ENCODE measurements around the gene RNF167. TPM values are rescaled to one million over a fixed set of nuclear protein-coding genes. Genes with fewer than 3 reads are reported as not detected.

Gene RNF167
- total and polyA plus RNA-seq, 2 of the 8 experiments (the other 6 are each of a cell fraction or from before 2014, with no cell fraction given) = 140 to 281 TPM

Small RNAs within 50 kb of the gene (microRNA-seq; reads per million reads assigned to microRNA genes)
- gene MIR6864 (ENCODE audit: borderline microRNAs expressed in 2 of 2, borderline number of aligned reads in 2 of 2, borderline replicate concordance in 1 of 2) (0 reads per million in 2 experiments), gene MIR6865 (ENCODE audit: borderline microRNAs expressed in 2 of 2, borderline number of aligned reads in 2 of 2, borderline replicate concordance in 1 of 2) (0 reads per million in 2 experiments)

Small RNAs within 50 kb of the gene (small RNA-seq; reads per million reads assigned to genes)
- gene MIR6864 (ENCODE audit: insufficient read depth) = not detected
- not detected for gene MIR6865 (ENCODE audit: insufficient read depth)

Other genes with a start within 250 kb of the RNF167 start
- gene PELP1, start 236.1 kb upstream of the RNF167 start, total RNA-seq (2021; fragmentation: NEBNext Ultra II Directional; extraction: Animal tissue kit (Norgen Biotek cat#: 25700)) = 184 and 185 TPM in 2 replicates
- 75.6 and 160 TPM in 2 replicates for gene PELP1, start 236.1 kb upstream of the RNF167 start, polyA plus RNA-seq (2011; rRNA removed)
- 95.6 and 101 TPM in 2 replicates for gene ARRB2, start 229.6 kb upstream of the RNF167 start, total RNA-seq (2021; fragmentation: NEBNext Ultra II Directional; extraction: Animal tissue kit (Norgen Biotek cat#: 25700))
- gene ARRB2, start 229.6 kb upstream of the RNF167 start, polyA plus RNA-seq (2011; rRNA removed) = 72.4 and 96.0 TPM in 2 replicates
- gene MED11, start 208.8 kb upstream of the RNF167 start, total RNA-seq (2021; fragmentation: NEBNext Ultra II Directional; extraction: Animal tissue kit (Norgen Biotek cat#: 25700)) = 18.8 and 21.6 TPM in 2 replicates
- gene MED11, start 208.8 kb upstream of the RNF167 start, polyA plus RNA-seq (2011; rRNA removed) = 36.0 and 40.0 TPM in 2 replicates
- gene ZMYND15, start 200.4 kb upstream of the RNF167 start, total RNA-seq (2021; fragmentation: NEBNext Ultra II Directional; extraction: Animal tissue kit (Norgen Biotek cat#: 25700)) = 0.48 and 0.58 TPM in 2 replicates
- 0.53 and 0.86 TPM in 2 replicates for gene ZMYND15, start 200.4 kb upstream of the RNF167 start, polyA plus RNA-seq (2011; rRNA removed)
- gene CXCL16, start 200.3 kb upstream of the RNF167 start, total RNA-seq (2021; fragmentation: NEBNext Ultra II Directional; extraction: Animal tissue kit (Norgen Biotek cat#: 25700)) = 3.5 and 3.9 TPM in 2 replicates
- gene CXCL16, start 200.3 kb upstream of the RNF167 start, polyA plus RNA-seq (2011; rRNA removed) = 4.8 and 5.2 TPM in 2 replicates
- gene TM4SF5, start 168.4 kb upstream of the RNF167 start, total RNA-seq (2021; fragmentation: NEBNext Ultra II Directional; extraction: Animal tissue kit (Norgen Biotek cat#: 25700)) = not detected in 2 replicates
- not detected in 2 replicates for gene TM4SF5, start 168.4 kb upstream of the RNF167 start, polyA plus RNA-seq (2011; rRNA removed)
- not detected in 2 replicates for gene VMO1, start 153.9 kb upstream of the RNF167 start, total RNA-seq (2021; fragmentation: NEBNext Ultra II Directional; extraction: Animal tissue kit (Norgen Biotek cat#: 25700))
- gene VMO1, start 153.9 kb upstream of the RNF167 start, polyA plus RNA-seq (2011; rRNA removed) = 0.30 and 0.78 TPM in 2 replicates
- gene GLTPD2, start 151.3 kb upstream of the RNF167 start, total RNA-seq (2021; fragmentation: NEBNext Ultra II Directional; extraction: Animal tissue kit (Norgen Biotek cat#: 25700)) = not detected in 2 replicates
- gene GLTPD2, start 151.3 kb upstream of the RNF167 start, polyA plus RNA-seq (2011; rRNA removed) = 0.06 TPM in 1 of 2 replicates, not detected in the other
- 264 and 278 TPM in 2 replicates for gene PSMB6, start 144.1 kb upstream of the RNF167 start, total RNA-seq (2021; fragmentation: NEBNext Ultra II Directional; extraction: Animal tissue kit (Norgen Biotek cat#: 25700))
- 635 and 737 TPM in 2 replicates for gene PSMB6, start 144.1 kb upstream of the RNF167 start, polyA plus RNA-seq (2011; rRNA removed)
- 48.4 and 53.0 TPM in 2 replicates for gene PLD2, start 133.1 kb upstream of the RNF167 start, total RNA-seq (2021; fragmentation: NEBNext Ultra II Directional; extraction: Animal tissue kit (Norgen Biotek cat#: 25700))
- 44.3 and 59.8 TPM in 2 replicates for gene PLD2, start 133.1 kb upstream of the RNF167 start, polyA plus RNA-seq (2011; rRNA removed)
- 74.4 and 77.7 TPM in 2 replicates for gene MINK1, start 106.9 kb upstream of the RNF167 start, total RNA-seq (2021; fragmentation: NEBNext Ultra II Directional; extraction: Animal tissue kit (Norgen Biotek cat#: 25700))
- 26.9 and 44.8 TPM in 2 replicates for gene MINK1, start 106.9 kb upstream of the RNF167 start, polyA plus RNA-seq (2011; rRNA removed)
- gene C17orf107, start 40.7 kb upstream of the RNF167 start, total RNA-seq (2021; fragmentation: NEBNext Ultra II Directional; extraction: Animal tissue kit (Norgen Biotek cat#: 25700)) = 0.38 and 0.39 TPM in 2 replicates
- gene C17orf107, start 40.7 kb upstream of the RNF167 start, polyA plus RNA-seq (2011; rRNA removed) = 0.45 and 0.67 TPM in 2 replicates
- gene CHRNE, start 37.2 kb upstream of the RNF167 start, total RNA-seq (2021; fragmentation: NEBNext Ultra II Directional; extraction: Animal tissue kit (Norgen Biotek cat#: 25700)) = 0.15 and 0.40 TPM in 2 replicates
- 0.33 and 0.63 TPM in 2 replicates for gene CHRNE, start 37.2 kb upstream of the RNF167 start, polyA plus RNA-seq (2011; rRNA removed)
- gene GP1BA, start 8.0 kb upstream of the RNF167 start, total RNA-seq (2021; fragmentation: NEBNext Ultra II Directional; extraction: Animal tissue kit (Norgen Biotek cat#: 25700)) = not detected in 2 replicates
- gene GP1BA, start 8.0 kb upstream of the RNF167 start, polyA plus RNA-seq (2011; rRNA removed) = not detected in 2 replicates
- gene SLC25A11, start 222 bp upstream of the RNF167 start, total RNA-seq (2021; fragmentation: NEBNext Ultra II Directional; extraction: Animal tissue kit (Norgen Biotek cat#: 25700)) = 55.9 and 65.2 TPM in 2 replicates
- 97.0 and 136 TPM in 2 replicates for gene SLC25A11, start 222 bp upstream of the RNF167 start, polyA plus RNA-seq (2011; rRNA removed)
- 1,355 and 1,387 TPM in 2 replicates for gene PFN1, start 8.3 kb downstream of the RNF167 start, total RNA-seq (2021; fragmentation: NEBNext Ultra II Directional; extraction: Animal tissue kit (Norgen Biotek cat#: 25700))
- gene PFN1, start 8.3 kb downstream of the RNF167 start, polyA plus RNA-seq (2011; rRNA removed) = 1,949 and 2,147 TPM in 2 replicates
- gene ENO3, start 10.9 kb downstream of the RNF167 start, total RNA-seq (2021; fragmentation: NEBNext Ultra II Directional; extraction: Animal tissue kit (Norgen Biotek cat#: 25700)) = 24.1 and 25.7 TPM in 2 replicates
- gene ENO3, start 10.9 kb downstream of the RNF167 start, polyA plus RNA-seq (2011; rRNA removed) = 25.0 and 36.4 TPM in 2 replicates
- gene SPAG7, start 27.5 kb downstream of the RNF167 start, total RNA-seq (2021; fragmentation: NEBNext Ultra II Directional; extraction: Animal tissue kit (Norgen Biotek cat#: 25700)) = 81.9 and 83.6 TPM in 2 replicates
- gene SPAG7, start 27.5 kb downstream of the RNF167 start, polyA plus RNA-seq (2011; rRNA removed) = 74.2 and 82.1 TPM in 2 replicates
- 11.4 and 12.0 TPM in 2 replicates for gene CAMTA2, start 47.4 kb downstream of the RNF167 start, total RNA-seq (2021; fragmentation: NEBNext Ultra II Directional; extraction: Animal tissue kit (Norgen Biotek cat#: 25700))
- gene CAMTA2, start 47.4 kb downstream of the RNF167 start, polyA plus RNA-seq (2011; rRNA removed) = 5.5 and 13.7 TPM in 2 replicates
- 1.1 and 1.4 TPM in 2 replicates for gene INCA1, start 57.3 kb downstream of the RNF167 start, total RNA-seq (2021; fragmentation: NEBNext Ultra II Directional; extraction: Animal tissue kit (Norgen Biotek cat#: 25700))
- 0.80 and 0.89 TPM in 2 replicates for gene INCA1, start 57.3 kb downstream of the RNF167 start, polyA plus RNA-seq (2011; rRNA removed)
- 114 and 118 TPM in 2 replicates for gene KIF1C, start 57.7 kb downstream of the RNF167 start, total RNA-seq (2021; fragmentation: NEBNext Ultra II Directional; extraction: Animal tissue kit (Norgen Biotek cat#: 25700))
- gene KIF1C, start 57.7 kb downstream of the RNF167 start, polyA plus RNA-seq (2011; rRNA removed) = 14.3 and 28.7 TPM in 2 replicates
- 0.61 and 0.63 TPM in 2 replicates for gene SLC52A1, start 95.2 kb downstream of the RNF167 start, total RNA-seq (2021; fragmentation: NEBNext Ultra II Directional; extraction: Animal tissue kit (Norgen Biotek cat#: 25700))
- 0.67 and 1.2 TPM in 2 replicates for gene SLC52A1, start 95.2 kb downstream of the RNF167 start, polyA plus RNA-seq (2011; rRNA removed)
- gene ZFP3, start 138.2 kb downstream of the RNF167 start, total RNA-seq (2021; fragmentation: NEBNext Ultra II Directional; extraction: Animal tissue kit (Norgen Biotek cat#: 25700)) = 0.15 and 0.17 TPM in 2 replicates
- gene ZFP3, start 138.2 kb downstream of the RNF167 start, polyA plus RNA-seq (2011; rRNA removed) = 0.31 and 0.44 TPM in 2 replicates
- 39.8 and 41.0 TPM in 2 replicates for gene ZNF232, start 171.6 kb downstream of the RNF167 start, total RNA-seq (2021; fragmentation: NEBNext Ultra II Directional; extraction: Animal tissue kit (Norgen Biotek cat#: 25700))
- 9.2 and 11.1 TPM in 2 replicates for gene ZNF232, start 171.6 kb downstream of the RNF167 start, polyA plus RNA-seq (2011; rRNA removed)
- gene USP6, start 175.8 kb downstream of the RNF167 start, total RNA-seq (2021; fragmentation: NEBNext Ultra II Directional; extraction: Animal tissue kit (Norgen Biotek cat#: 25700)) = 0.25 and 0.32 TPM in 2 replicates
- gene USP6, start 175.8 kb downstream of the RNF167 start, polyA plus RNA-seq (2011; rRNA removed) = 0.05 and 0.08 TPM in 2 replicates